Measurements from ENCODE around the gene ERCC6L.
A peak's percentile ranks its signal among the peaks of the same experiment; 100 is the strongest.

The ERCC6L gene

GRCh38 chrX:72255864-72256263, 17.0 kb upstream of the ERCC6L start:
- TF ChIP-seq TAF1 (IDR thresholded peaks at IDR 0.05; ENCODE audit: low read depth, low read length) (no peak), SPI1 (IDR thresholded peaks at IDR 0.05; ENCODE audit: low read depth, low read length) (no peak), POLR2AphosphoS5 (IDR thresholded peaks at IDR 0.05; ENCODE audit: low read depth, low read length) (no peak), POLR2A (IDR thresholded peaks at IDR 0.05; ENCODE audit: low read depth, low read length) (no peak), PAX5 (IDR thresholded peaks at IDR 0.05; ENCODE audit: insufficient read depth, low read length, severe bottlenecking) (no peak), POU2F2 (IDR thresholded peaks at IDR 0.05; ENCODE audit: low read depth, low read length) (no peak)
- DNase-seq (ENCODE audit: insufficient read length, low spot score) (no peak), FAIRE-seq (no peak)

GRCh38 chrX:72255445-72255844, 16.6 kb upstream of the ERCC6L start:
- FAIRE-seq (no peak), DNase-seq (ENCODE audit: insufficient read length, low spot score) (no peak)

GRCh38 chrX:72254816-72255215, 16.0 kb upstream of the ERCC6L start:
- no peak for TF ChIP-seq PAX5 (IDR thresholded peaks at IDR 0.05; ENCODE audit: insufficient read depth, low read length, severe bottlenecking)
- TF ChIP-seq POLR2AphosphoS5 (IDR thresholded peaks at IDR 0.05; ENCODE audit: low read depth, low read length), result no peak
- TF ChIP-seq POU2F2 (IDR thresholded peaks at IDR 0.05; ENCODE audit: low read depth, low read length), result no peak
- no peak for TF ChIP-seq TAF1 (IDR thresholded peaks at IDR 0.05; ENCODE audit: low read depth, low read length)
- TF ChIP-seq SPI1 (IDR thresholded peaks at IDR 0.05; ENCODE audit: low read depth, low read length), result no peak
- TF ChIP-seq POLR2A (IDR thresholded peaks at IDR 0.05; ENCODE audit: low read depth, low read length), result no peak
- DNase-seq (ENCODE audit: insufficient read length, low spot score), result no peak
- FAIRE-seq, result no peak

More at GRCh38 chrX:72255445-72255844, 16.6 kb upstream of the ERCC6L start:
- TF ChIP-seq TAF1 (IDR thresholded peaks at IDR 0.05; ENCODE audit: low read depth, low read length), result no peak
- TF ChIP-seq POLR2AphosphoS5 (IDR thresholded peaks at IDR 0.05; ENCODE audit: low read depth, low read length), result no peak
- TF ChIP-seq POU2F2 (IDR thresholded peaks at IDR 0.05; ENCODE audit: low read depth, low read length), result no peak
- TF ChIP-seq POLR2A (IDR thresholded peaks at IDR 0.05; ENCODE audit: low read depth, low read length), result no peak
- TF ChIP-seq PAX5 (IDR thresholded peaks at IDR 0.05; ENCODE audit: insufficient read depth, low read length, severe bottlenecking), result no peak
- TF ChIP-seq SPI1 (IDR thresholded peaks at IDR 0.05; ENCODE audit: low read depth, low read length), result no peak

- no peak for TF ChIP-seq TAF1 (IDR thresholded peaks at IDR 0.05; ENCODE audit: low read depth, low read length)
- no peak for TF ChIP-seq SPI1 (IDR thresholded peaks at IDR 0.05; ENCODE audit: low read depth, low read length)
- TF ChIP-seq POLR2A (IDR thresholded peaks at IDR 0.05; ENCODE audit: low read depth, low read length), result no peak
- no peak for TF ChIP-seq POLR2AphosphoS5 (IDR thresholded peaks at IDR 0.05; ENCODE audit: low read depth, low read length)
- TF ChIP-seq PAX5 (IDR thresholded peaks at IDR 0.05; ENCODE audit: insufficient read depth, low read length, severe bottlenecking), result no peak
- TF ChIP-seq POU2F2 (IDR thresholded peaks at IDR 0.05; ENCODE audit: low read depth, low read length), result no peak
- DNase-seq (ENCODE audit: insufficient read length, low spot score) (no peak), FAIRE-seq (no peak)
These were observed 14.9 kb upstream of the ERCC6L start for GRCh38 chrX:72253686-72254085.

- no peak for TF ChIP-seq PAX5 (IDR thresholded peaks at IDR 0.05; ENCODE audit: insufficient read depth, low read length, severe bottlenecking)
- TF ChIP-seq POLR2AphosphoS5 (IDR thresholded peaks at IDR 0.05; ENCODE audit: low read depth, low read length), result no peak
- no peak for TF ChIP-seq POLR2A (IDR thresholded peaks at IDR 0.05; ENCODE audit: low read depth, low read length)
- no peak for TF ChIP-seq SPI1 (IDR thresholded peaks at IDR 0.05; ENCODE audit: low read depth, low read length)
- TF ChIP-seq TAF1 (IDR thresholded peaks at IDR 0.05; ENCODE audit: low read depth, low read length), result no peak
- no peak for TF ChIP-seq POU2F2 (IDR thresholded peaks at IDR 0.05; ENCODE audit: low read depth, low read length)
- DNase-seq (ENCODE audit: insufficient read length, low spot score) (no peak), FAIRE-seq (no peak)
These were observed 8.5 kb upstream of the ERCC6L start for GRCh38 chrX:72247206-72247942.

- FAIRE-seq (peak; percentile 77), DNase-seq (ENCODE audit: insufficient read length, low spot score) (no peak)
- TF ChIP-seq PAX5 (IDR thresholded peaks at IDR 0.05; ENCODE audit: insufficient read depth, low read length, severe bottlenecking), result no peak
- TF ChIP-seq POLR2AphosphoS5 (IDR thresholded peaks at IDR 0.05; ENCODE audit: low read depth, low read length), result no peak
- no peak for TF ChIP-seq TAF1 (IDR thresholded peaks at IDR 0.05; ENCODE audit: low read depth, low read length)
- TF ChIP-seq POLR2A (IDR thresholded peaks at IDR 0.05; ENCODE audit: low read depth, low read length), result no peak
- TF ChIP-seq SPI1 (IDR thresholded peaks at IDR 0.05; ENCODE audit: low read depth, low read length), result no peak
- no peak for TF ChIP-seq POU2F2 (IDR thresholded peaks at IDR 0.05; ENCODE audit: low read depth, low read length)
These were observed 6.7 kb upstream of the ERCC6L start for GRCh38 chrX:72245461-72246089.

- TF ChIP-seq TAF1 (IDR thresholded peaks at IDR 0.05; ENCODE audit: low read depth, low read length) (no peak), POU2F2 (IDR thresholded peaks at IDR 0.05; ENCODE audit: low read depth, low read length) (no peak)
- FAIRE-seq, result no peak
- DNase-seq (ENCODE audit: insufficient read length, low spot score), result no peak
These were observed 4.6 kb upstream of the ERCC6L start for GRCh38 chrX:72243472-72243871.

- no peak for DNase-seq (ENCODE audit: insufficient read length, low spot score)
- TF ChIP-seq POLR2AphosphoS5 (IDR thresholded peaks at IDR 0.05; ENCODE audit: low read depth, low read length), result no peak
- TF ChIP-seq POU2F2 (IDR thresholded peaks at IDR 0.05; ENCODE audit: low read depth, low read length), result no peak
- no peak for TF ChIP-seq TAF1 (IDR thresholded peaks at IDR 0.05; ENCODE audit: low read depth, low read length)
- TF ChIP-seq PAX5 (IDR thresholded peaks at IDR 0.05; ENCODE audit: insufficient read depth, low read length, severe bottlenecking), result no peak
- no peak for TF ChIP-seq SPI1 (IDR thresholded peaks at IDR 0.05; ENCODE audit: low read depth, low read length)
- TF ChIP-seq POLR2A (IDR thresholded peaks at IDR 0.05; ENCODE audit: low read depth, low read length), result no peak
- FAIRE-seq, result no peak
These were observed 2.1 kb upstream of the ERCC6L start for GRCh38 chrX:72240976-72241375.

GRCh38 chrX:72238183-72238582, 644 bp downstream of the ERCC6L start:
- no peak for DNase-seq (ENCODE audit: insufficient read length, low spot score)
- no peak for FAIRE-seq
- TF ChIP-seq POU2F2 (IDR thresholded peaks at IDR 0.05; ENCODE audit: low read depth, low read length) (no peak), POLR2AphosphoS5 (IDR thresholded peaks at IDR 0.05; ENCODE audit: low read depth, low read length) (no peak), TAF1 (IDR thresholded peaks at IDR 0.05; ENCODE audit: low read depth, low read length) (no peak), PAX5 (IDR thresholded peaks at IDR 0.05; ENCODE audit: insufficient read depth, low read length, severe bottlenecking) (no peak), POLR2A (IDR thresholded peaks at IDR 0.05; ENCODE audit: low read depth, low read length) (no peak), SPI1 (IDR thresholded peaks at IDR 0.05; ENCODE audit: low read depth, low read length) (no peak)

Data from GM12891 (cell line).